Hematopoietic multipotent progenitor cell treated with erythropoietin and hydrocortisone succinate and interleukin-3 and kit ligand, for 8 days (in vitro differentiated cells): ENCODE results near the gene BBIP1.

ENCODE experiments used
- DNase-seq: peaks from one replicate; pipeline ENCODE4 v3.0.0-alpha.2; 2015

The BBIP1 gene

DNA sequence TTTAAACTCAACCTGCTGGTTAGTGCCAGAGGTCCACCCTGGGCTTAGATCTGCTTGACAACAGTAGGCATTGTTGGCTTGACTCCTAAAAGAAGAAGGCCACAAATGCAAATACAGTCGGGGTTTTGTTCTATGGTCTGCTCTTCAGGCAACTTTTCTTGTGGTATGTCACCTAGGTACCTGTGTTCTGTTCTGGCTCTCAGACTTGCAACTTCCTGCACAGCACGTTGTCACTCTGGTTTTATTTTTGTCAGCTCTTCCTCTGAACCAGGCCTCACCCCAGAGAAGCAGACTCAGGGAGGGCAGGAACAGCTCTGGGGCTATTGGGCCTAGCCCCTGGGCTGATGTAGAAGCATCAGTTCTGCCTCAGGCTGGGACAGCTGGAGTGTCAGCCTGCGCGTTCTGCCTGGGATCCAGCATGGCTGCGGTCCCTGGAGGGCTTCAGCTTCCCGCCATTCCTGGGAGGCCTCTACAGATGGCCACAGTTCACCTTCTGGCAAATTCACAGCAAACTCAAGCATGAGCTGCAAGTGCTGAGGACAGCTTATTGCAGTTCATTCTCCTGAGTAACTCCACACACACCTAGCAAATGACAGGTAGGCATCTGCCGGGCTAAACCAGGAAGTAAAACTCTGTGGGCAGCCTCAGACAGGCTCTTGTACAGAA, 58.3 kb downstream of the BBIP1 start:
- DNase-seq: peak; percentile 38

DNA sequence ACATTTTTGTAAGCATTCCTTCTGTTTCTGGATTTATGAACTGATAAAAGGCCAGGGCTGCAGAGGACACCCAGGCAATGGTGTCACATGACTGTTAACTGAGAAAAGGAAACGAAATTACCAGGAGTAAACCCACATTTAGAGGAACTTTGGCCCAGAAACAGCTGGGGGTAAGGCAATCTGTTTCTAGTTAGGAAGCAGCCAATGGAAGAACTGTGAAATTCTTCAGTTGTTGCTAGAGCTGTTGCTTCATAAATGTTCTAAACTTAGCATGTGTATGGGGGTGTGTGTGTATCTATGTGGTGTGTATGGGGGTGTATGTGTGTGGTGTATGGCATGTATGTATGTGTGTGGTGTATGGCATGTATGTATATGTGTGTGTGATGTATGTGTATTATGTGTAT, 59.0 kb downstream of the BBIP1 start:
- peak; percentile 62 for DNase-seq

DNA sequence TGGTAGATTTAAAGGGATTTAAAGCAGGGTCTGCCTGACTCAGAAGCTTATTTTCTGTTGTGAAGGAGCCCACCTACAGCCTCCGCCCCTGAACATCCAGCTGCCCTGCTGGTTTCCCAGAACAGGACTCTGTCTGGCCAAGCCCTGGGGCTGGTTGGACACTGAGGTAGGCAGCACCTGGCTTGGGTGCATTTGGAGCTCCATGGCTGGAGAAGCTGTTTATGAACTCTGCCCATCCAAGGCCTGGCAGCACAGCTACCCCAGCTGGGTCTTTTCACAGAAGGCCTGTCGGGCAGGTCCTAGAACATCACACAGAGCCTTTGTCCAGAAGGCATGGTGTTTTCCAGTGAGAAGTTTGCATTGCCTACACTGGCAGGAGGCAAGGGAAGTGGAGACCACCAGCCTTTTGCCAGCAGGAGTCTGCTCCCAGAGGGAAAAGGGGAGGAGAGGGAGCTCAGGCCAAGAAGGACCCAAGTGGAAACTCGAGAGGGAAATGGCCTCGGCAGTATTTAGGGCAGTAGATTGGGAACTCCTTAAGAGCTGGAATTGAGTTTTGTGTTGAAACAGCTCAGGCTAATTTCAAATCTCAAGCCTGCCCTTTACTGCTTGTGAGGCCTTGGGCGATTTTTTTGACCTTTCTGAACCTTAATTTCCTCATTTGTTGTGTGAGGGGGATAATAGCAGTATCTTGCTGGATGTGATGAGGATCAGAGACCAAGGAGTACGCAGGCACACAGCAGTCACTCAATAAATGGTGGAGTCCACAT, 59.6 kb downstream of the BBIP1 start:
- no peak for DNase-seq

- peak; percentile 96 for DNase-seq
Observed at GRCh38 chr10:110858297-110858934, 60.6 kb downstream of the BBIP1 start.

DNA sequence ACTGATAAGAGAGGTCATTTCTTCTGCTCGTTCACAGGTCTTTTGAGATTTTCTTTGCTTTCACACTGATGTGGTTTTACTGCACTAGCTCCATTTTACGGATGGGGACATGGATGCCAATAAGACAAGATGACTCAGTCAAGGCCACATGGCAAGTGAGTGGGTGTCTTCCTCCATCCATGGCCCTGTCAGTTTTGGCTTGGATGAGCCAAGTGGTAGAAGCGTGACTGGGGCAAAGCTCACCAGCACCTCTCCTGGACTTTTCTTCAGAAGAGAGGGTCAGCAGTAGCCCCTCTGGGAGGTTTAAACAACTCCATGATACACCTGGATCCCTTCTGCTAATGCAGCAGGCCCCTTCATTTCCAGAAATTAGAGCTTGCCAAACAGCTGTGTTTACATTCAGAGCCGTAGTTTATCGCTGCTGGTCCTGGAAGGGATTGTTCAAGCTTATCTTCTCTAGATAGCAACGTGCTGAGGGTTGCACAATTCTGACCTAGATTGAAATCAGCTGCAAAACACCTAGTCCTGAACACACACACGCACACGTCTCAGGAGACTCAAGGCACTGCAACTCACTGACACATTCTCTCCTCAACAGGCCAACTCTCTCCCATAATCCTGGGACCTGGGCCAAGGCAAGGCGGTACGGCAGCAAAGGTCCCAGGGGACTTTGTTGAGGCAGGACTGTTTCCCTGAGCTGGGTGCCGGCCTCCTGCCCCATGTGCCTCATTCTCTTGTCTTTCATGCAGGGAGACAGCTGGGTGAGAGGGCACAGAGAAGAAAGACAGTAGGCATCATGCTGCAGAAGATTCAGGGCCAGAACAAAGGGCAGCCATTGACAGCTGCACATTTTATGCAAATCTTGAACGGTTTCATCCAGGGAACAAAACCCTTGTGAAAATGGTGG, 61.5 kb downstream of the BBIP1 start:
- DNase-seq: peak; percentile 88

DNA sequence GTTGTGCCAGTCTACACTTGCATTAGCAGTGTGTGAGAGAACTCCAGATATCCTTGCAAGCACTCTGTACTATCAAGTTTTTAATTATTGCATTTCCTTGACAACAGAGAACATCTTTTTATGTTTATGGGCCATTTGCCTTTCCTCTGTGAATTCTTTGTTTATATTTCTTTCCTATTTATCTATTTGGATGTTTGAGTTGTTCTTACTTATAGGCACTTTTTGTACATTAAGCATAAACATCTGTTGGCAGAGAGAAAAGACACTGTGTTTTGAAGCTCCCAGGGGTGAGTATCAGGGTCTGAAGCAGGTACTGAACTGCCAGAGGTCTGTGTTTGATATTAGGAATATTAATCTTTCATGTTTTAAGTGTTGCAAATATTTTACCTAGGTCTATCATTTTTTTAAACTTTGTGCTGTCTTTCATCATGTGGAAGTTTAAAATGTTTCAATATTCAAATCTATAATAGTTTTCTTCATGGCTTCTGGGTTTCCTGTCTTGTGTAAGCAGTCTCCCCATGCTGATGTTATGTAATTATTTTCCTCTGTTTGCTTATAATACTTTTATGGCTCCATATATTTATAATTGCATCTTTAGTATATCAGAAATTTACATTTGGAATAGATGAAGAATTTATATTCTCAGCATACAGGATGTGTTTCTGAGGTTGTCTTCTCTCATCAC, 64.9 kb downstream of the BBIP1 start:
- DNase-seq: no peak

GRCh38 chr10:110852947-110853346, 66.0 kb downstream of the BBIP1 start:
- no peak for DNase-seq

DNA sequence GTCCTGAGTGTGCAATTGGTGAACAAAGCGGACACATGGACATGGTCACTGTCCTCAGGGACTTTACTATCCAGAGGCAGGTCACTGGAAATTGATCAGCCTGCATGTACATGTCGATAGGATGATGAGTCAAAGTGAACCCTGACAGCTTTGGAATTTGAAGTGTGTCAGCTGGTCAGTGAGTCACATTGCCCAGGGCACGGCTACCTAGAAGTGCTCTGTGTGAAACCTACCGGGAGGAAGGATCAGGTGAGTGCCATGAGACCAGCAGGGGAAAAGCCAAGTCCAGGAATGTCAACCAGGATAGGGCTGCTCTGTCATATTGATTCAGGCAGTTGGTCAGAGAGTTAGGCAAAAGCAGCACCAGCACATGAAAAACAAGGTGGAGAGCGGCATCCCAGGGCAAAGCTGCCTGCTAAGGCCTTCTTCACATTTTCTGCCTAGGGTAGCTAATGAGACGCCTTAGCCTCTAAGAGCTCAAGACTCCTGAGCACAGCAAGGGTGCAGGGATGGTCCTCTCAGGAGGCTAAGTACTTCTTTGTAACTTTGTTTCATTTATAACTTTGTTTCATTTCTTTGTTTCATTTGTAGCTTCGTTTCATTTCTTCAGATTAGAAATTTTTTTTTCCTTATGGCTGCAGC, 66.6 kb downstream of the BBIP1 start:
- DNase-seq: no peak

GRCh38 chr10:110851020-110851612, 67.9 kb downstream of the BBIP1 start:
- peak; percentile 78 for DNase-seq

DNA sequence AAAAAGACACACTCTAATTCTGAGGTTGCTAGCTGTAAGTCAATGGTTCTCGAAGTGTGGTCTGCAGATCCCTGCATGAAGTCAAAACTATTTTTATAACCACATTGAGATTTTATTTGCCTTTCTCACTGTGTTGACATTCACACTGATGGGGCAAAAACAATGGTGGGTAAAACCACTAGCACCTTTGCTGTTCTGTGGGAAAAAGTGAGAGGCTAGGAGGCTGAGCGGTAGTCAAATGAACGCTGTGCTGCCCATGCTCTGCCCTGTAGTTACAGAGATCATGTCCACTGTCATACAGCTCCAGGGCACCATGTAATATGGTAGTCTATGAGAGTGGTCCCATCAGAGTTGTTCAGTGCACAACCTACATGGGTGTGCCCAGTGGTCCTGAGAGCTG, 68.9 kb downstream of the BBIP1 start:
- DNase-seq: no peak
